ENCODE data around the gene CEP192. TPM values are rescaled to one million over a fixed set of nuclear protein-coding genes. Genes with fewer than 3 reads are reported as not detected.

CEP192 gene
- polyA plus RNA-seq, 3 donors, result 44.9 to 57.5 (median 49.8) TPM

GRCh38 chr18:13137670-13138419 lies 146.7 kb downstream of the CEP192 start:
- no peak for DNase-seq

- no peak for DNase-seq
Observed at GRCh38 chr18:13138420-13139139, 147.4 kb downstream of the CEP192 start.

- no peak for DNase-seq
Observed at GRCh38 chr18:13139885-13140450, 148.8 kb downstream of the CEP192 start.

GRCh38 chr18:13141209-13141608 lies 150.0 kb downstream of the CEP192 start:
- DNase-seq, result no peak

GRCh38 chr18:13145636-13146190 lies 154.6 kb downstream of the CEP192 start:
- DNase-seq, result no peak

- peak; percentile 43 for DNase-seq
Observed at GRCh38 chr18:13147130-13147529, 156.0 kb downstream of the CEP192 start.

GRCh38 chr18:13151656-13152055 lies 160.5 kb downstream of the CEP192 start:
- no peak for DNase-seq

- no peak for DNase-seq
Observed at GRCh38 chr18:13158428-13158827, 167.3 kb downstream of the CEP192 start.

GRCh38 chr18:13159579-13159978 lies 168.4 kb downstream of the CEP192 start:
- no peak for DNase-seq

GRCh38 chr18:13161276-13161899 lies 170.2 kb downstream of the CEP192 start:
- no peak for DNase-seq

GRCh38 chr18:13163167-13163927 lies 172.2 kb downstream of the CEP192 start:
- no peak for DNase-seq

GRCh38 chr18:13164406-13164805 lies 173.2 kb downstream of the CEP192 start:
- no peak for DNase-seq

GRCh38 chr18:13165636-13166423 lies 174.7 kb downstream of the CEP192 start:
- DNase-seq, result no peak

GRCh38 chr18:13173578-13174145 lies 182.5 kb downstream of the CEP192 start:
- DNase-seq, result no peak

Other genes starting within 250 kb of the CEP192 start
- 10 to 100 TPM; 45.8 to 57.2 (median 47.9) TPM for gene PTPN2, start 107.1 kb upstream of the CEP192 start, polyA plus RNA-seq (ENCODE audit: insufficient read length in 3 of 3)
- 10 to 100 TPM; 36.2 to 41.8 (median 40.2) TPM for gene SEH1L, start 43.4 kb upstream of the CEP192 start, polyA plus RNA-seq (ENCODE audit: insufficient read length in 3 of 3)
- gene LDLRAD4, start 227.4 kb downstream of the CEP192 start, polyA plus RNA-seq (ENCODE audit: insufficient read length in 3 of 3), result 10 to 100 TPM in 2 of 3 donors, 1 to 10 TPM in 1; 9.0 to 11.3 (median 10.6) TPM